NCI-H460 (cell line): ENCODE results near the gene TPRG1L. TPM values are rescaled to one million over a fixed set of nuclear protein-coding genes. Genes with fewer than 3 reads are reported as not detected.

ENCODE experiments used
- DNase-seq: peaks from one replicate; pipeline ENCODE4 v3.0.0-alpha.2; 2016; ENCODE audit warnings: low read depth; ENCODE audit errors: extremely low read depth
- total RNA-seq: library from RNA; depleted of rRNA; stranded (reverse); fragments of >200 nt; shearing (Covaris generic); gene quantifications from 2 replicates; pipeline ENCODE4 v1.2.3, GENCODE V29; 2014

TPRG1L gene
- total RNA-seq, 1 experiment from 2014 or later: 7.0 TPM

GRCh38 chr1:3626025-3626424 lies 1.2 kb downstream of the TPRG1L start:
- DNase-seq: no peak

- no peak for DNase-seq
Observed at GRCh38 chr1:3627515-3628253, 2.9 kb downstream of the TPRG1L start.

GRCh38 chr1:3628445-3628844 lies 3.6 kb downstream of the TPRG1L start:
- no peak for DNase-seq

GRCh38 chr1:3629561-3630160 lies 4.8 kb downstream of the TPRG1L start:
- no peak for DNase-seq

GRCh38 chr1:3630161-3630611 lies 5.4 kb downstream of the TPRG1L start:
- DNase-seq: no peak

- DNase-seq: no peak
Observed at GRCh38 chr1:3630914-3631313, 6.1 kb downstream of the TPRG1L start.

GRCh38 chr1:3631320-3632260 lies 6.8 kb downstream of the TPRG1L start:
- no peak for DNase-seq

GRCh38 chr1:3632298-3632697 lies 7.5 kb downstream of the TPRG1L start:
- DNase-seq: no peak

GRCh38 chr1:3632716-3633343 lies 8.0 kb downstream of the TPRG1L start:
- no peak for DNase-seq

- DNase-seq: no peak
Observed at GRCh38 chr1:3633344-3634058, 8.7 kb downstream of the TPRG1L start.

- no peak for DNase-seq
Observed at GRCh38 chr1:3634059-3634800, 9.4 kb downstream of the TPRG1L start.

GRCh38 chr1:3636080-3636479 lies 11.3 kb downstream of the TPRG1L start:
- DNase-seq: no peak

GRCh38 chr1:3636531-3636930 lies 11.7 kb downstream of the TPRG1L start:
- no peak for DNase-seq

GRCh38 chr1:3638027-3638426 lies 13.2 kb downstream of the TPRG1L start:
- DNase-seq: no peak

GRCh38 chr1:3638676-3639075 lies 13.9 kb downstream of the TPRG1L start:
- DNase-seq: no peak

GRCh38 chr1:3639397-3639911 lies 14.6 kb downstream of the TPRG1L start:
- DNase-seq: no peak

GRCh38 chr1:3640121-3640837 lies 15.5 kb downstream of the TPRG1L start:
- no peak for DNase-seq

GRCh38 chr1:3641046-3641760 lies 16.4 kb downstream of the TPRG1L start:
- no peak for DNase-seq
